HEK293 (cell line): ENCODE data around the gene MCF2L.

Source experiments
- CTCF ChIA-PET: fragments of 350-600 bp; formaldehyde crosslinking; extraction: SDS; loops from one replicate; lab custom pipeline; 2021; ENCODE audit warnings: antibody characterized with exemption; lab: Yijun Ruan, JAX
- POLR2A ChIA-PET: fragments of 300-600 bp; formaldehyde crosslinking; extraction: SDS; loops from one replicate; lab custom pipeline; 2020; ENCODE audit warnings: antibody characterized with exemption, inconsistent platforms; lab: Yijun Ruan, JAX
- H3K27ac ChIP-seq: fragments of 200-500 bp; sonication (Bioruptor generic); 2 replicates; pipeline ENCODE4 v1.5.1; 2014; ENCODE audit warnings: low read depth, low read length, control low read depth, inconsistent platforms; ENCODE audit errors: extremely low read depth
- H3K36me3 ChIP-seq, 2 experiments: fragments of 200-500 bp in 1 of 2; sonication (Bioruptor generic) in 1 of 2; 1 replicate in 1 of 2; 2 replicates in 1 of 2; pipeline ENCODE4 v1.5.1; 2014 to 2017; ENCODE audit warnings: inconsistent platforms in 2 of 2, low read length in 2 of 2; ENCODE audit not compliant: control insufficient read depth in 2 of 2, insufficient read depth in 1 of 2
- H3K4me1 ChIP-seq: fragments of 200-500 bp; sonication (Bioruptor generic); 2 replicates; pipeline ENCODE4 v1.5.1; 2014; ENCODE audit warnings: mild to moderate bottlenecking, low read length, inconsistent platforms; ENCODE audit not compliant: control insufficient read depth, insufficient read depth
- H3K4me3 ChIP-seq: 2 replicates; pipeline ENCODE4 v1.5.1; 2011; ENCODE audit warnings: low read depth, mild to moderate bottlenecking, control low read depth, low read length, moderate library complexity
- H3K9me3 ChIP-seq: fragments of 200-500 bp; sonication (Bioruptor generic); 2 replicates; pipeline ENCODE4 v1.5.1; 2014; ENCODE audit warnings: low read depth, low read length, inconsistent platforms; ENCODE audit not compliant: control insufficient read depth, insufficient read depth
- AEBP2 ChIP-seq: fragments of 450-650 bp; formaldehyde crosslinking; IDR thresholded peaks from 2 replicates; pipeline ENCODE4 v1.5.1; 2016; ENCODE audit warnings: missing biosample characterization, missing genetic modification characterization, borderline replicate concordance
- CTCF ChIP-seq: fragments of 450-650 bp; formaldehyde crosslinking; IDR thresholded peaks from 2 replicates; pipeline ENCODE4 v1.5.1; 2016; ENCODE audit warnings: missing biosample characterization, missing genetic modification characterization
- INSM2 ChIP-seq: fragments of 450-650 bp; formaldehyde crosslinking; IDR thresholded peaks from 2 replicates; pipeline ENCODE4 v1.5.1; 2016; ENCODE audit warnings: missing biosample characterization, missing genetic modification characterization
- KLF10 ChIP-seq: fragments of 450-650 bp; IDR thresholded peaks from 2 replicates; pipeline ENCODE4 v1.5.1; 2018; ENCODE audit warnings: missing biosample characterization, mild to moderate bottlenecking, missing genetic modification characterization
- KLF7 ChIP-seq: fragments of 450-650 bp; formaldehyde crosslinking; IDR thresholded peaks from 2 replicates; pipeline ENCODE4 v1.5.1; 2016; ENCODE audit warnings: missing biosample characterization, missing genetic modification characterization, borderline replicate concordance
- KLF9 ChIP-seq: fragments of 450-650 bp; formaldehyde crosslinking; IDR thresholded peaks from 2 replicates; pipeline ENCODE4 v1.5.1; 2016; ENCODE audit warnings: missing biosample characterization, missing genetic modification characterization, low read depth
- MEIS1 ChIP-seq: sonication (generic); formaldehyde crosslinking; IDR thresholded peaks from 2 replicates; pipeline ENCODE4 v1.8.1; 2022; ENCODE audit warnings: missing genetic modification reagents, mild to moderate bottlenecking, borderline replicate concordance
- RBAK ChIP-seq: fragments of 450-650 bp; formaldehyde crosslinking; IDR thresholded peaks from 2 replicates; pipeline ENCODE4 v1.5.1; 2016; ENCODE audit warnings: missing biosample characterization, missing genetic modification characterization
- YY1 ChIP-seq: fragments of 450-650 bp; formaldehyde crosslinking; IDR thresholded peaks from 2 replicates; pipeline ENCODE4 v1.5.1; 2018; ENCODE audit warnings: missing biosample characterization, missing genetic modification characterization
- ZBTB10 ChIP-seq: fragments of 450-650 bp; formaldehyde crosslinking; IDR thresholded peaks from 2 replicates; pipeline ENCODE4 v1.5.1; 2016; ENCODE audit warnings: missing biosample characterization, missing genetic modification characterization
- ZBTB21 ChIP-seq: fragments of 450-650 bp; formaldehyde crosslinking; IDR thresholded peaks from 2 replicates; pipeline ENCODE4 v1.5.1; 2017; ENCODE audit warnings: missing biosample characterization, missing genetic modification characterization
- ZFHX2 ChIP-seq: fragments of 450-650 bp; formaldehyde crosslinking; conservative IDR thresholded peaks from 2 replicates; pipeline ENCODE4 v1.5.1; 2016; ENCODE audit warnings: missing biosample characterization, missing genetic modification characterization
- ZNF157 ChIP-seq: fragments of 450-650 bp; formaldehyde crosslinking; IDR thresholded peaks from 2 replicates; pipeline ENCODE4 v1.5.1; 2016; ENCODE audit warnings: missing biosample characterization, missing genetic modification characterization
- ZNF391 ChIP-seq: fragments of 450-650 bp; formaldehyde crosslinking; IDR thresholded peaks from 2 replicates; pipeline ENCODE4 v1.5.1; 2016; ENCODE audit warnings: low read depth, missing biosample characterization, missing genetic modification characterization, borderline replicate concordance
- ZNF48 ChIP-seq: fragments of 450-650 bp; formaldehyde crosslinking; IDR thresholded peaks from 2 replicates; pipeline ENCODE4 v1.5.1; 2016; ENCODE audit warnings: missing biosample characterization, missing genetic modification characterization
- ZNF549 ChIP-seq: fragments of 450-650 bp; IDR thresholded peaks from 2 replicates; pipeline ENCODE4 v1.5.1; 2018; ENCODE audit warnings: missing biosample characterization, missing genetic modification characterization, mild to moderate bottlenecking, inconsistent platforms, moderate library complexity
- ZNF571 ChIP-seq: fragments of 450-650 bp; formaldehyde crosslinking; IDR thresholded peaks from 2 replicates; pipeline ENCODE4 v1.5.0; 2017; ENCODE audit warnings: missing biosample characterization, missing genetic modification characterization
- ZNF626 ChIP-seq: fragments of 450-650 bp; sonication (Bioruptor Pico); formaldehyde crosslinking; IDR thresholded peaks from 2 replicates; pipeline ENCODE4 v1.5.1; 2018; ENCODE audit warnings: missing biosample characterization, missing genetic modification characterization, inconsistent platforms
- ZNF645 ChIP-seq: fragments of 450-650 bp; formaldehyde crosslinking; IDR thresholded peaks from 2 replicates; pipeline ENCODE4; 2016; ENCODE audit warnings: missing biosample characterization, missing genetic modification characterization
- ZNF777 ChIP-seq: fragments of 450-650 bp; formaldehyde crosslinking; IDR thresholded peaks from 2 replicates; pipeline ENCODE4 v1.5.1; 2017; ENCODE audit warnings: missing biosample characterization, missing genetic modification characterization, borderline replicate concordance
- ZSCAN23 ChIP-seq: fragments of 450-650 bp; formaldehyde crosslinking; IDR thresholded peaks from 2 replicates; pipeline ENCODE4 v1.5.1; 2016; ENCODE audit warnings: missing biosample characterization, missing genetic modification characterization
- ZSCAN30 ChIP-seq: fragments of 450-650 bp; IDR thresholded peaks from 2 replicates; pipeline ENCODE4 v1.5.1; 2018; ENCODE audit warnings: missing biosample characterization, mild to moderate bottlenecking, missing genetic modification characterization, moderate library complexity

Gene MCF2L

GRCh38 chr13:113080361-113080831 is 111.4 kb downstream of the MCF2L start:
- CTCF ChIA-PET: interaction anchor here (0.7 kb wide), 1 partner anchor 148 kb away, joined by 4 read pairs; no protein-coding TSS in a partner anchor
- H3K9me3 ChIP-seq: no peaks in the 10 kb centered on the region
- TF ChIP-seq ZNF645 (tag by site-specific recombination) (no peak), KLF10 (no peak), ZNF48 (tag by site-specific recombination) (no peak), YY1 (tag by site-specific recombination) (no peak), KLF7 (tag by site-specific recombination) (no peak), KLF9 (tag by site-specific recombination) (no peak), ZNF391 (no peak), ZSCAN30 (tag by site-specific recombination) (no peak), INSM2 (no peak), ZNF777 (no peak), ZNF571 (tag by site-specific recombination) (no peak), ZSCAN23 (tag by site-specific recombination) (no peak), AEBP2 (tag by site-specific recombination) (no peak), CTCF (no peak), ZNF626 (tag by site-specific recombination) (no peak)
- H3K36me3 ChIP-seq: no peaks in the 10 kb centered on the region
- no peak overlapping the region for H3K4me3 ChIP-seq
- H3K4me1 ChIP-seq: no peaks in the 10 kb centered on the region; the same call in 1 of the 2 replicates
- H3K27ac ChIP-seq: no peak overlapping the region
- POLR2A ChIA-PET: no interaction called here

- no peak overlapping the region for H3K27ac ChIP-seq
- TF ChIP-seq ZBTB10 (tag by site-specific recombination) (no peak), ZBTB21 (tag by site-specific recombination) (no peak), RBAK (tag by site-specific recombination) (no peak), ZNF549 (no peak), MEIS1 (CRISPR knock-in tag) (no peak), ZFHX2 (tag by site-specific recombination) (no peak), ZNF157 (tag by site-specific recombination) (no peak)
- ChIA-PET CTCF (interaction anchor here (0.7 kb wide), 1 partner anchor 149 kb away, joined by 4 read pairs; no protein-coding TSS in a partner anchor), POLR2A (no interaction called here)
- H3K4me3 ChIP-seq: no peak overlapping the region
- no peaks in the 10 kb centered on the region for H3K9me3 ChIP-seq
- H3K4me1 ChIP-seq: no peaks in the 10 kb centered on the region; the same call in 1 of the 2 replicates
- no peaks in the 10 kb centered on the region for H3K36me3 ChIP-seq
Measured at GRCh38 chr13:113080901-113081521, 112.0 kb downstream of the MCF2L start.
